GM10248 (cell line): ENCODE results near the gene TARBP1.
"Not testable (repeated sequence)": the region's sequence is repeated elsewhere in the genome, so short reads cannot be mapped to it uniquely, and the experiment has no call there.

ENCODE experiments used
- CTCF ChIA-PET: fragments of 300-600 bp; sonication (Branson Sonifier 250); formaldehyde crosslinking; extraction: SDS; loops from one replicate; lab custom pipeline; 2021; ENCODE audit warnings: antibody characterized with exemption; lab: Yijun Ruan, JAX
- POLR2A ChIA-PET: fragments of 350-650 bp; sonication (Branson Sonifier 250); formaldehyde crosslinking; extraction: SDS; loops from one replicate; lab custom pipeline; 2020; ENCODE audit warnings: antibody characterized with exemption; lab: Yijun Ruan, JAX
- DNase-seq: peaks from one replicate; pipeline ENCODE4 v3.0.0; 2012; ENCODE audit errors: extremely low spot score
- CTCF ChIP-seq: IDR thresholded peaks from 2 replicates; pipeline ENCODE4 v1.5.1; 2012; ENCODE audit warnings: mild to moderate bottlenecking, low read depth; ENCODE audit errors: extremely low read depth, missing control alignments, control extremely low read depth

TARBP1 gene

GRCh38 chr1:234371414-234371813 is 107.6 kb downstream of the TARBP1 start:
- POLR2A ChIA-PET: no interaction called here
- no peak for TF ChIP-seq CTCF
- CTCF ChIA-PET: no interaction called here
- DNase-seq: no peak

GRCh38 chr1:234369784-234370183 is 109.2 kb downstream of the TARBP1 start:
- POLR2A ChIA-PET: no interaction called here
- no peak for DNase-seq
- no peak for TF ChIP-seq CTCF
- CTCF ChIA-PET: no interaction called here

GRCh38 chr1:234369033-234369430 is 109.9 kb downstream of the TARBP1 start:
- POLR2A ChIA-PET: no interaction called here
- CTCF ChIA-PET: no interaction called here
- no peak for TF ChIP-seq CTCF
- no peak for DNase-seq

DNA sequence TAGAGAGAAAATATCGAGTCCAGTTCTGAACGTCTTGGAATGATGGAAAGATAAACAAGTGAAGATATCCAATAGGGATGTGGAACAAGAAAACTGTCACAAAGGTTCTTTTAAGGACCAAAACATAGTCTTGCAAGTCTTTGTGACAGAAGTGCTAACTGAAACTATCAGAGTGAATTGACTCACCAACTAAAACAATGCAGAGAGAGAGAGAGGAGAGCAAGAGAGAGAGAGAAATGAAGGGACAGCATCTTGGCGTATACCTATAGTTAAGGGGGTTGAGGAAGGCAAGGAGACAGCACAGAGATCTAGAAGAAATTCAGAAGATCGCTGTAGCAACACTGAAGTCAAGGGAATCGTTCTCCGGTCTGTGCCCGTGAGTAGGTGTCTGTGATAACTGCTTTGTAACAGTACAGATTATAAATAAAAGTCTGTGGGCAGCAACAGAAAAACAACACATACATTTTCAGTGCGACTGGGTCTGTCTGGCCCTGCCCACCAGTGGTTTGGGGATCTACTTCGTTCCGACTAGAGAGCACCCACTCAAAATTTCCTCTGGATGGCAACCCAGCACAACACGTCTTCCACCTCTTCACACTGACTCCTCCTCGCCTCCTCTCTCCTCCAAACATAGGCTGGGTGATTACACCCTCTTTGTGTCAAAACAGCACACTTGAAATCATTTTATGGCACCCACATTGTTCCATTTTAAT is 110.5 kb downstream of the TARBP1 start:
- CTCF ChIA-PET: no interaction called here
- DNase-seq: no peak
- POLR2A ChIA-PET: no interaction called here
- TF ChIP-seq CTCF: no peak

- DNase-seq: no peak
- ChIA-PET POLR2A (no interaction called here), CTCF (no interaction called here)
- no peak for TF ChIP-seq CTCF
These were observed 116.4 kb downstream of the TARBP1 start for GRCh38 chr1:234362558-234362957.

- no peak for TF ChIP-seq CTCF
- ChIA-PET CTCF (no interaction called here), POLR2A (no interaction called here)
- no peak for DNase-seq
These were observed 117.8 kb downstream of the TARBP1 start for GRCh38 chr1:234361102-234361603.

GRCh38 chr1:234357831-234358230 is 121.1 kb downstream of the TARBP1 start:
- ChIA-PET CTCF (no interaction called here), POLR2A (no interaction called here)
- no peak for DNase-seq
- no peak for TF ChIP-seq CTCF

DNA sequence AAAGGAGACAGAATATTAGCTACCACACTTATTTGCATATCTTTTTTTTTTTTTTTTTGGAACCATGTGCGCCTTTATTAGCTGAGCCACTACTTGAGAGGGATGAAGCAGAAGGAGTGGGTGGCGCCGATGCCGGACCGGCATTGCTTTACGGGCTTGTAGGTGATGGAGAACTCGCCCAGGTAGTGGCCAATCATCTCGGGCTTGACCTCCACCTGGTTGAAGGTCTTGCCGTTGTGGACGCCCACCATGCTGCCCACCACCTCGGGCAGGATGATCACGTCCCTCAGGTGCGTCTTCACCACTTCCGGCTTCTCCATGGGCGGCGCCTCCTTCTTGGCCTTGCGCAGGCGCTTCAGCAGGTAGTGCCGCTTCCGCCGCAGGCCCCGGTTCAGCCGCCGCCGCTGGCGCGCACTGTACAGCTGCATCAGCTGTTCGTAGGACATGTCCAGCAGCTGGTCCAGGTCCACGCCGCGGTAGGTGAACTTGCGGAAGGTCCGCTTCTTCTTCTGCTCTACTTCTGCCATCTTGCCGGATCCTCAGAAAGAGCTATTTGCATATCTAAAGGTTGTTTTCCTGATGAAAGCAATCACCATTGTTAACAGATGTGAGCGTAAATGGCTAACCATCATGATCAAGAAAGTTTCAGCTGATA is 122.2 kb downstream of the TARBP1 start:
- peak; percentile 34 for DNase-seq
- CTCF ChIA-PET: interaction anchor here (0.6 to 1.1 kb wide), 2 partner anchors 17 to 30 kb away, joined by 3 to 4 read pairs; no protein-coding TSS in a partner anchor
- POLR2A ChIA-PET: not testable (repeated sequence)
